ENCODE measurements around the gene CES4A.
"Not testable (repeated sequence)": the region's sequence is repeated elsewhere in the genome, so short reads cannot be mapped to it uniquely, and the experiment has no call there.

Gene CES4A

DNA sequence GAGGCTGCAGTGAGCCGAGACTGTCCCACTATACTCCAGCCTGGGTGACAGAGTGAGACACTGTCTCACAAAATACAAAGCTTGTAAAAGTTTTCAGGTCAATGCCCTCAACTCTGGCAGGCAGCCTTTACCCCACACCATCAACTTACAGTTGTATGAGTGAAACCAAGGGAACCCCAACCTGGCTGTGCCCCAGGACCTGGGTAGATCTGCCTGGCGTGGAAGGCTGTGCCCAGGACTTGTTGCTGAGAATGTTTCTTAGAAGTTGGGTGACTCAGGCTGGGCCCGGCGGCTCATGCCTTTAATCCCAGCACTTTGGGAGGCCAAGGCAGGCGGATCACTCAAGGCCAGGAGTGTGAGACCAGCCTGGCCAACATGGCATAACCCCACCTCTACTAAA, 19.5 kb upstream of the CES4A start:
- no peak overlapping the region for H3K4me3 ChIP-seq (ENCODE audit: control insufficient read depth, low read depth, low read length)
- DNase-seq (ENCODE audit: low read depth): no peak
- TF ChIP-seq, protein P1, sequence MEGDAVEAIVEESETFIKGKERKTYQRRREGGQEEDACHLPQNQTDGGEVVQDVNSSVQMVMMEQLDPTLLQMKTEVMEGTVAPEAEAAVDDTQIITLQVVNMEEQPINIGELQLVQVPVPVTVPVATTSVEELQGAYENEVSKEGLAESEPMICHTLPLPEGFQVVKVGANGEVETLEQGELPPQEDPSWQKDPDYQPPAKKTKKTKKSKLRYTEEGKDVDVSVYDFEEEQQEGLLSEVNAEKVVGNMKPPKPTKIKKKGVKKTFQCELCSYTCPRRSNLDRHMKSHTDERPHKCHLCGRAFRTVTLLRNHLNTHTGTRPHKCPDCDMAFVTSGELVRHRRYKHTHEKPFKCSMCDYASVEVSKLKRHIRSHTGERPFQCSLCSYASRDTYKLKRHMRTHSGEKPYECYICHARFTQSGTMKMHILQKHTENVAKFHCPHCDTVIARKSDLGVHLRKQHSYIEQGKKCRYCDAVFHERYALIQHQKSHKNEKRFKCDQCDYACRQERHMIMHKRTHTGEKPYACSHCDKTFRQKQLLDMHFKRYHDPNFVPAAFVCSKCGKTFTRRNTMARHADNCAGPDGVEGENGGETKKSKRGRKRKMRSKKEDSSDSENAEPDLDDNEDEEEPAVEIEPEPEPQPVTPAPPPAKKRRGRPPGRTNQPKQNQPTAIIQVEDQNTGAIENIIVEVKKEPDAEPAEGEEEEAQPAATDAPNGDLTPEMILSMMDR (conservative IDR thresholded peaks at IDR 0.05; ENCODE audit: control insufficient read depth, insufficient read depth, low read depth, low read length): no peak

DNA sequence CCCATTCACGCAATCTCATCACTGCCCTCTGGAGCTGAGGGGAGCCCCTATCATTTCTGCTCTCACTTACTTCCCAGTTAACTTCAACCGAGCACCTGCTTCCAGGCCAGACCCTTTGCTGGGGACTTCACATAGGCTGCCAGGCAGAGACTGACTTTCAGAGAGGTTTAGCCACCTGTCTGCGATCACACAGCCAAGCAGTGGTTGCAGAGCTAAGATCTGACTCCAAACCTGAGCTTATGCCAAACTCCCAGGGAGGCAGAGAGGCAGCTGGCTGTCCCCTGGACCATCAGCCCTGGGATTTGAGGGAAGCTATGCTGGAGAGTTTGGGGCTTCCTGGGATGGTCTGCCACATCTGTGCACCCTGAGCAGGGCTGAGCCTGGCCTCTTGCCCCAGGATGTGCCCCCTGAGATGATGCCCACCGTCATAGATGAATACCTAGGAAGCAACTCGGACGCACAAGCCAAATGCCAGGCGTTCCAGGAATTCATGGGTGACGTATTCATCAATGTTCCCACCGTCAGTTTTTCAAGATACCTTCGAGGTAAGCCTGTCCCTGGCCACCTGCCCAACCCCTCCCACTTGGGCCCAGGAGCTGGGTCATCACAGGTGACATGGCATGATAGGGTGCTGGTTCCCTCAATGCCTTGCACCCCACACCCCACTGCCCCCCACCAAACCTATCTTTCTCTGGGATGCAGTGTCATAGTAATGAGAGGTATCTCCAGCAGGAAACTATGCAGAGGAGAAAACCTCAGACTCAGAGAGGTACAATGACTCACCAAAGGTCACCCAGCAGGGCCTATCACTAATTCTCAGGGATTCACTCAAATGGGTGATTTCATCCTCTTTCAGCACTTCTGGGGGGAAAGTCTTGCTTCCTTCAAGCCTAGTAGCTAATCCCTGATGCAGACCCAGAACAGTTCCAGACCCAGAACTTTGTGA, 17.3 kb upstream of the CES4A start:
- H3K4me3 ChIP-seq (ENCODE audit: control insufficient read depth, low read depth, low read length): no peak overlapping the region
- TF ChIP-seq, protein P1 (conservative IDR thresholded peaks at IDR 0.05; ENCODE audit: control insufficient read depth, insufficient read depth, low read depth, low read length): no peak
- peak; percentile 54 for DNase-seq (ENCODE audit: low read depth)

DNA sequence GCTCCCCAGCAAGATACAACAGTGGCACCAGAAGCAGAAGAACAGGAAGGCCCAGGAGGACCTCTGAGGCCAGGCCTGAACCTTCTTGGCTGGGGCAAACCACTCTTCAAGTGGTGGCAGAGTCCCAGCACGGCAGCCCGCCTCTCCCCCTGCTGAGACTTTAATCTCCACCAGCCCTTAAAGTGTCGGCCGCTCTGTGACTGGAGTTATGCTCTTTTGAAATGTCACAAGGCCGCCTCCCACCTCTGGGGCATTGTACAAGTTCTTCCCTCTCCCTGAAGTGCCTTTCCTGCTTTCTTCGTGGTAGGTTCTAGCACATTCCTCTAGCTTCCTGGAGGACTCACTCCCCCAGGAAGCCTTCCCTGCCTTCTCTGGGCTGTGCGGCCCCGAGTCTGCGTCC, 15.4 kb upstream of the CES4A start:
- H3K4me3 ChIP-seq (ENCODE audit: control insufficient read depth, low read depth, low read length): no peak overlapping the region
- TF ChIP-seq, protein P1 (conservative IDR thresholded peaks at IDR 0.05; ENCODE audit: control insufficient read depth, insufficient read depth, low read depth, low read length): no peak

DNA sequence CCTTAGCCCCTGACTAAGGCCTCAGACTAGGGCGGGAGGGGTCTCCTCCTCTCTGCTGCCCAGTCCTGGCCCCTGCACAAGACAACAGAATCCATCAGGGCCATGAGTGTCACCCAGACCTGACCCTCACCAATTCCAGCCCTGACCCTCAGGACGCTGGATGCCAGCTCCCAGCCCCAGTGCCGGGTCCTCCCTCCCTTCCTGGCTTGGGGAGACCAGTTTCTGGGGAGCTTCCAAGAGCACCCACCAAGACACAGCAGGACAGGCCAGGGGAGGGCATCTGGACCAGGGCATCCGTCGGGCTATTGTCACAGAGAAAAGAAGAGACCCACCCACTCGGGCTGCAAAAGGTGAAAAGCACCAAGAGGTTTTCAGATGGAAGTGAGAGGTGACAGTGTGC, 14.7 kb upstream of the CES4A start:
- no peak overlapping the region for H3K4me3 ChIP-seq (ENCODE audit: control insufficient read depth, low read depth, low read length)
- DNase-seq (ENCODE audit: low read depth): no peak
- TF ChIP-seq, protein P1 (conservative IDR thresholded peaks at IDR 0.05; ENCODE audit: control insufficient read depth, insufficient read depth, low read depth, low read length): no peak

More for the DNA sequence above, 15.4 kb upstream of the CES4A start:
- DNase-seq (ENCODE audit: low read depth): no peak

DNA sequence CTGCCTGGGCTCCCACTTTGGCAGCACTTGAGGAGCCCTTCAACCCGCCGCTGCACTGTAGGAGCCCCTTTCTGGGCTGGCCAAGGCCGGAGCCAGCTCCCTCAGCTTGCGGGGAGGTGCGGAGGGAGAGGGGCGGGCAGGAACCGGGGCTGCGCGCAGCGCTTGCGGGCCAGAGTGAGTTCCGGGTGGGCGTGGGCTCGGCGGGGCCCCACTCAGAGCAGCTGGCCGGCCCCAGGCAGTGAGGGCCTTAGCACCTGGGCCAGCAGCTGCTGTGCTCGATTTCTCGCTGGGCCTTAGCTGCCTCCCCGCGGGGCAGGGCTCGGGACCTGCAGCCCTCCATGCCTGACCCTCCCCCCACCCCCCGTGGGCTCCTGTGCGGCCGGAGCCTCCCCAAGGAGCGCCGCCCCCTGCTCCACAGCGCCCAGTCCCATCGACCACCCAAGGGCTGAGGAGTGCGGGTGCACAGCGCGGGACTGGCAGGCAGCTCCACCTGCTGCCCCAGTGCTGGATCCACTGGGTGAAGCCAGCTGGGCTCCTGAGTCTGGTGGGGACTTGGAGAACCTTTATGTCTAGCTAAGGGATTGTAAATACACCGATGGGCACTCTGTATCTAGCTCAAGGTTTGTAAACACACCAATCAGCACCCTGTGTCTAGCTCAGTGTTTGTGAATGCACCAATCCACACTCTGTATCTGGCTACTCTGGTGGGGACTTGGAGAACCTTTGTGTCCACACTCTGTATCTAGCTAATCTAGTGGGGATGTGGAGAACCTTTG, 14.0 kb upstream of the CES4A start:
- H3K4me3 ChIP-seq (ENCODE audit: control insufficient read depth, low read depth, low read length); DNase-seq (ENCODE audit: low read depth): not testable (repeated sequence)

DNA sequence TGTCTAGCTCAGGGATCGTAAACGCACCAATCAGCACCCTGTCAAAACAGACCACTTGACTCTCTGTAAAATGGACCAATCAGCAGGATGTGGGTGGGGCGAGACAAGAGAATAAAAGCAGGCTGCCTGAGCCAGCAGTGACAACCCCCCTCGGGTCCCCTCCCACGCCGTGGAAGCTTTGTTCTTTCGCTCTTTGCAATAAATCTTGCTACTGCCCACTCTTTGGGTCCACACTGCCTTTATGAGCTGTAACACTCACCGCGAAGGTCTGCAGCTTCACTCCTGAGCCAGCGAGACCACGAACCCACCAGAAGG, 13.5 kb upstream of the CES4A start:
- not testable (repeated sequence) for DNase-seq (ENCODE audit: low read depth); H3K4me3 ChIP-seq (ENCODE audit: control insufficient read depth, low read depth, low read length)

DNA sequence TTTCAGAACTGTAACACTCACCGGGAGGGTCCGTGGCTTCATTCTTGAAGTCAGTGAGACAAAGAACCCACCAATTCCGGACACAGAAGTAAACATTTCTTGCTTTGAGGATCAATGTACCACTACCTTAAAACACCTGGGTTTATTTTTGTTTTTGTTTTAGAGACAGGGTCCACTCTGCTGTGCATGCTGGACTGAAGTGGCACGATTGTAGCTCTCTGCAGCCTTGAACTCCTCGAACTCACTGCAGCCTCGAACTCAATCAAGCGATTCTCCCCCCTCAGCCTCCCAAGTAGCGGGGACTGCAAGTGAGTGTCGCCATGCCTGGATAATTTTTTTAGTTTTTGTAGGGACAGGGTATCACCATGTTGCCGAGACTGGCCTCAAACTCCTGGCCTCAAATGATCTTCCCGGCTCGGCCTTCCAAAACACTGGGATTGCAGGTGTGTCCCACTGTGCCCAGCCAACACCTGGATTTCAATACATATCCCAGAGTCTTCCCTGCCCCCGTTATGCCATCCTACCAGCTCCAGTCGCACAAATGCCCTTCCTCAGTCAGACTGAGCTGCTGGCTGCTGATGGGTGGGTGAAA, 13.0 kb upstream of the CES4A start:
- TF ChIP-seq, protein P1 (conservative IDR thresholded peaks at IDR 0.05; ENCODE audit: control insufficient read depth, insufficient read depth, low read depth, low read length): no peak
- H3K4me3 ChIP-seq (ENCODE audit: control insufficient read depth, low read depth, low read length): no peak overlapping the region
- DNase-seq (ENCODE audit: low read depth): no peak
